Measurements from ENCODE around the gene CRAMP1.

CRAMP1 gene

GRCh38 chr16:1601031-1601430 lies 11.1 kb upstream of the CRAMP1 start (continued):
- TF ChIP-seq ZNF169 (tag by site-specific recombination; IDR thresholded peaks at IDR 0.05) = no peak
- no peak for TF ChIP-seq BCL11A (tag by site-specific recombination; IDR thresholded peaks at IDR 0.05; ENCODE audit: low read depth)
- TF ChIP-seq ZNF785 (tag by site-specific recombination; IDR thresholded peaks at IDR 0.05) = no peak
- no peak for TF ChIP-seq ZNF121 (tag by site-specific recombination; IDR thresholded peaks at IDR 0.05)

GRCh38 chr16:1601489-1601888 lies 10.7 kb upstream of the CRAMP1 start:
- H3K27ac ChIP-seq (ENCODE audit: extremely low read depth, low read depth, low read length) = no peak overlapping the region
- POLR2A ChIA-PET = no interaction called here
- H3K9me3 ChIP-seq (ENCODE audit: control insufficient read depth, insufficient read depth, low read depth, low read length) = no peaks in the 10 kb centered on the region
- no peak for TF ChIP-seq ZNF510 (tag by site-specific recombination; IDR thresholded peaks at IDR 0.05; ENCODE audit: insufficient replicate concordance)
- no peak for TF ChIP-seq ZNF221 (tag by site-specific recombination; IDR thresholded peaks at IDR 0.05; ENCODE audit: borderline replicate concordance)
- TF ChIP-seq ZNF138 (tag by site-specific recombination; IDR thresholded peaks at IDR 0.05; ENCODE audit: borderline replicate concordance) = no peak
- no peak for TF ChIP-seq BCL11B (tag by site-specific recombination; IDR thresholded peaks at IDR 0.05; ENCODE audit: low read depth)
- no peak for TF ChIP-seq ZNF248 (tag by site-specific recombination; IDR thresholded peaks at IDR 0.05)
- H3K4me3 ChIP-seq (ENCODE audit: low read depth, low read length) = no peak overlapping the region
- H3K4me1 ChIP-seq (ENCODE audit: control insufficient read depth, insufficient read depth, low read length) = no peaks in the 10 kb centered on the region
- CTCF ChIA-PET = interaction anchor here (0.7 kb wide), 1 partner anchor 29 kb away, joined by 3 read pairs; no protein-coding TSS in a partner anchor
- H3K36me3 ChIP-seq (ENCODE audit: control insufficient read depth in 2 of 2, insufficient read depth in 1 of 2, low read length in 2 of 2) = peaks cover 8 to 44% of the 10 kb centered on the region in 2 experiments; a peak in 2 of 3 replicates

- ChIA-PET CTCF (no interaction called here), POLR2A (interaction anchor here (1.6 kb wide), 1 partner anchor 11 kb away, joined by 4 read pairs; no protein-coding TSS in a partner anchor)
- no peak overlapping the region for H3K4me3 ChIP-seq (ENCODE audit: low read depth, low read length)
These were observed 9.9 kb upstream of the CRAMP1 start for GRCh38 chr16:1602285-1602684.

GRCh38 chr16:1606774-1607173 lies 5.4 kb upstream of the CRAMP1 start:
- POLR2A ChIA-PET = no interaction called here
- Histone ChIP-seq H3K9me3 (ENCODE audit: control insufficient read depth, insufficient read depth, low read depth, low read length) (no peaks in the 10 kb centered on the region), H3K4me3 (ENCODE audit: low read depth, low read length) (no peak overlapping the region), H3K4me1 (ENCODE audit: control insufficient read depth, insufficient read depth, low read length) (no peaks in the 10 kb centered on the region), H3K36me3 (ENCODE audit: control insufficient read depth in 2 of 2, insufficient read depth in 1 of 2, low read length in 2 of 2) (peaks cover 7 to 35% of the 10 kb centered on the region in 2 experiments; a peak in 2 of 3 replicates), H3K27ac (ENCODE audit: extremely low read depth, low read depth, low read length) (no peak overlapping the region)
- CTCF ChIA-PET = interaction anchor here (0.5 to 0.6 kb wide), 2 partner anchors 88 to 422 kb away, joined by 3 read pairs; no protein-coding TSS in a partner anchor
- TF ChIP-seq ZNF157 (tag by site-specific recombination; IDR thresholded peaks at IDR 0.05) (peak; percentile 55), ZSCAN5A (tag by site-specific recombination; IDR thresholded peaks at IDR 0.05) (no peak), ZNF112 (tag by site-specific recombination; IDR thresholded peaks at IDR 0.05) (no peak), ZSCAN4 (tag by site-specific recombination; IDR thresholded peaks at IDR 0.05) (peak; percentile 96)

More at GRCh38 chr16:1602285-1602684, 9.9 kb upstream of the CRAMP1 start:
- no peaks in the 10 kb centered on the region for H3K9me3 ChIP-seq (ENCODE audit: control insufficient read depth, insufficient read depth, low read depth, low read length)
- H3K27ac ChIP-seq (ENCODE audit: extremely low read depth, low read depth, low read length) = no peak overlapping the region
- H3K36me3 ChIP-seq (ENCODE audit: control insufficient read depth in 2 of 2, insufficient read depth in 1 of 2, low read length in 2 of 2) = peaks cover 13 to 44% of the 10 kb centered on the region in 2 experiments; a peak in 2 of 3 replicates
- no peak for TF ChIP-seq ZNF274 (IDR thresholded peaks at IDR 0.05; ENCODE audit: low read length)
- no peak for TF ChIP-seq ZNF274 (tag by site-specific recombination; IDR thresholded peaks at IDR 0.05; ENCODE audit: borderline replicate concordance)
- TF ChIP-seq ZNF600 (tag by site-specific recombination; IDR thresholded peaks at IDR 0.05) = 0 out of 2 replicates have a peak, but pooled peaks have one; percentile 28
- no peaks in the 10 kb centered on the region for H3K4me1 ChIP-seq (ENCODE audit: control insufficient read depth, insufficient read depth, low read length)
